Ishikawa (cell line): ENCODE measurements around the gene IFNW1.
"Not testable (repeated sequence)": the region's sequence is repeated elsewhere in the genome, so short reads cannot be mapped to it uniquely, and the experiment has no call there.

Experiments
- CEBPB ChIP-seq: IDR thresholded peaks from 2 replicates; pipeline ENCODE4 v1.6.1; 2012
- CREB1 ChIP-seq: IDR thresholded peaks from 2 replicates; pipeline ENCODE4 v1.6.1; 2012; ENCODE audit warnings: low read depth
- EGR1 ChIP-seq: IDR thresholded peaks from 2 replicates; pipeline ENCODE4 v1.6.1; 2012
- EP300 ChIP-seq: IDR thresholded peaks from 2 replicates; pipeline ENCODE4 v1.6.1; 2012; ENCODE audit warnings: borderline replicate concordance
- FOXM1 ChIP-seq: IDR thresholded peaks from 2 replicates; pipeline ENCODE4 v1.6.1; 2012; ENCODE audit warnings: low read depth, borderline replicate concordance
- MAX ChIP-seq: IDR thresholded peaks from 2 replicates; pipeline ENCODE4 v1.6.1; 2012
- NFIC ChIP-seq: IDR thresholded peaks from 2 replicates; pipeline ENCODE4 v1.6.1; 2012
- RAD21 ChIP-seq: IDR thresholded peaks from 2 replicates; pipeline ENCODE4 v1.6.1; 2012; ENCODE audit warnings: low read depth
- REST ChIP-seq: IDR thresholded peaks from 2 replicates; pipeline ENCODE4 v1.6.1; 2012; ENCODE audit warnings: low read depth, mild to moderate bottlenecking
- TAF1 ChIP-seq: IDR thresholded peaks from 2 replicates; pipeline ENCODE4 v1.6.1; 2012; ENCODE audit warnings: low read depth, mild to moderate bottlenecking
- TCF12 ChIP-seq: IDR thresholded peaks from 2 replicates; pipeline ENCODE4 v1.6.1; 2012; ENCODE audit warnings: low read depth
- TEAD4 ChIP-seq: IDR thresholded peaks from 2 replicates; pipeline ENCODE4 v1.6.1; 2012
- YY1 ChIP-seq: IDR thresholded peaks from 2 replicates; pipeline ENCODE4 v1.6.1; 2012; ENCODE audit warnings: low read depth
- ZBTB7A ChIP-seq: IDR thresholded peaks from 2 replicates; pipeline ENCODE4 v1.6.1; 2012; ENCODE audit warnings: low read depth

- TF ChIP-seq EGR1, FOXM1, TEAD4, CREB1, YY1, TAF1, EP300, NFIC, REST, ZBTB7A, MAX, TCF12, CEBPB: not testable (repeated sequence)
- peak; percentile 34; the same call in 1 of the 2 replicates for TF ChIP-seq RAD21
Observed at GRCh38 chr9:21182810-21183736, 41.4 kb upstream of the IFNW1 start.
